ENCODE measurements around the gene ROBO2.

GRCh38 chr3:77203851-77204250 is 164.0 kb downstream of the ROBO2 start:
- TF ChIP-seq CTCF (IDR thresholded peaks at IDR 0.05) (no peak), EP300 (IDR thresholded peaks at IDR 0.05; ENCODE audit: low read depth) (no peak), POLR2A (IDR thresholded peaks at IDR 0.05) (no peak)
